BJ (cell line): ENCODE results near the gene ATP6V1C2. TPM values are rescaled to one million over a fixed set of nuclear protein-coding genes. Genes with fewer than 3 reads are reported as not detected.

Experiments used
- CTCF ChIA-PET: fragments of 350-600 bp; formaldehyde crosslinking; extraction: SDS; loops from one replicate; lab custom pipeline; 2021; ENCODE audit warnings: antibody characterized with exemption, inconsistent platforms; lab: Yijun Ruan, JAX
- POLR2A ChIA-PET: fragments of 300-600 bp; sonication (Branson Sonifier 250); formaldehyde crosslinking; extraction: SDS; loops from one replicate; lab custom pipeline; 2021; ENCODE audit warnings: antibody characterized with exemption; lab: Charles Lee
- DNase-seq: peaks from one replicate; pipeline ENCODE4 v3.0.0-alpha.2; 2011; ENCODE audit warnings: low read depth
- H3K27me3 ChIP-seq: 2 replicates; pipeline ENCODE4 v1.6.0; 2011; ENCODE audit warnings: low read length; ENCODE audit not compliant: control insufficient read depth, insufficient read depth
- H3K36me3 ChIP-seq: 2 replicates; pipeline ENCODE4 v1.5.1; 2011; ENCODE audit warnings: low read length; ENCODE audit not compliant: control insufficient read depth, insufficient read depth
- H3K4me3 ChIP-seq: 2 replicates; pipeline ENCODE4 v1.5.1; 2011; ENCODE audit warnings: low read depth, mild to moderate bottlenecking, control low read depth, low read length
- CTCF ChIP-seq: IDR thresholded peaks from 2 replicates; pipeline ENCODE4 v1.5.1; 2011; ENCODE audit warnings: low read depth, mild to moderate bottlenecking, control low read depth, inconsistent platforms, low read length, moderate library complexity; ENCODE audit not compliant: insufficient read depth
- polyA plus RNA-seq: library from polyadenylated mRNA; depleted of rRNA; stranded (reverse); fragments of >200 nt; gene quantifications from 2 replicates; pipeline ENCODE4 v1.2.3, GENCODE V29; 2011

ATP6V1C2 gene
- polyA plus RNA-seq, 1 experiment: 0.04 TPM

- no peak for DNase-seq
- peaks cover 23% of the 10 kb centered on the region for H3K27me3 ChIP-seq
- H3K4me3 ChIP-seq: no peak overlapping the region
- no peaks in the 10 kb centered on the region for H3K36me3 ChIP-seq
- no peak for TF ChIP-seq CTCF
- CTCF ChIA-PET: interaction anchor here (4.5 kb wide), 1 partner anchor 12 kb away, joined by 44 read pairs; no protein-coding TSS in a partner anchor
- POLR2A ChIA-PET: no interaction called here
Measured at GRCh38 chr2:10819714-10820314, 98.4 kb downstream of the ATP6V1C2 start.

- ChIA-PET CTCF (interaction anchor here (0.6 to 4.5 kb wide), 4 partner anchors 12 to 636 kb away, joined by 3 to 44 read pairs (median 4); no protein-coding TSS in a partner anchor), POLR2A (no interaction called here)
- Histone ChIP-seq H3K36me3 (no peaks in the 10 kb centered on the region), H3K27me3 (peaks cover 23% of the 10 kb centered on the region), H3K4me3 (no peak overlapping the region)
- no peak for TF ChIP-seq CTCF
- no peak for DNase-seq
Measured at GRCh38 chr2:10820562-10820961, 99.1 kb downstream of the ATP6V1C2 start.

GRCh38 chr2:10820978-10821695 lies 99.7 kb downstream of the ATP6V1C2 start:
- no peak for DNase-seq
- H3K4me3 ChIP-seq: no peak overlapping the region
- H3K36me3 ChIP-seq: no peaks in the 10 kb centered on the region
- CTCF ChIA-PET: interaction anchor here (0.7 to 4.5 kb wide), 3 partner anchors 11 to 635 kb away, joined by 3 to 44 read pairs (median 5); no protein-coding TSS in a partner anchor
- POLR2A ChIA-PET: no interaction called here
- no peak for TF ChIP-seq CTCF
- peaks cover 23% of the 10 kb centered on the region for H3K27me3 ChIP-seq

GRCh38 chr2:10824191-10824590 lies 102.8 kb downstream of the ATP6V1C2 start:
- no peak for DNase-seq
- ChIA-PET CTCF (interaction anchor here (1.0 to 3.1 kb wide), 4 partner anchors 11 to 309 kb away, joined by 3 to 10 read pairs (median 9); a partner anchor contains a TSS), POLR2A (no interaction called here)
- H3K27me3 ChIP-seq: peaks cover 31% of the 10 kb centered on the region
- H3K36me3 ChIP-seq: no peaks in the 10 kb centered on the region
- TF ChIP-seq CTCF: no peak
- no peak overlapping the region for H3K4me3 ChIP-seq

GRCh38 chr2:10826026-10826425 lies 104.6 kb downstream of the ATP6V1C2 start:
- Histone ChIP-seq H3K36me3 (no peaks in the 10 kb centered on the region), H3K27me3 (peaks cover 29% of the 10 kb centered on the region), H3K4me3 (no peak overlapping the region)
- ChIA-PET CTCF (interaction anchor here (1.2 kb wide), 1 partner anchor 298 kb away, joined by 5 read pairs; no protein-coding TSS in a partner anchor), POLR2A (no interaction called here)
- TF ChIP-seq CTCF: no peak
- no peak for DNase-seq
